Adrenal gland (tissue), 12 donors: ENCODE results near the gene STRA6. TPM values are rescaled to one million over a fixed set of nuclear protein-coding genes. Genes with fewer than 3 reads are reported as not detected.

Source experiments
- DNase-seq, 7 donors: peaks; one replicate each; pipeline ENCODE4 v3.0.0-alpha.2; 2019 to 2020
- H3K27ac ChIP-seq, 5 donors: fragments of 200-600 bp; sonication (generic) in 4 of 5; 1 replicate in 3 of 5; 2 replicates in 2 of 5; pipeline versions ENCODE4 v1.5.1 to v1.8.0; 2016 to 2020; ENCODE audit warnings: mild to moderate bottlenecking in 1 of 5
- H3K27me3 ChIP-seq: fragments of 200-600 bp; 2 replicates; pipeline ENCODE4 v1.8.0; 2021
- H3K36me3 ChIP-seq, 2 donors: fragments of 200-600 bp; replicated peaks in 1 of 2; 1 replicate in 1 of 2; 2 replicates in 1 of 2; pipeline versions ENCODE4 v1.5.1 to v1.8.0; 2018 to 2022
- H3K4me1 ChIP-seq, 2 donors: fragments of 200-600 bp; replicated peaks in 1 of 2; 1 replicate in 1 of 2; 2 replicates in 1 of 2; pipeline versions ENCODE4 v1.5.1 to v1.8.0; 2018 to 2021
- H3K4me3 ChIP-seq, 4 donors: fragments of 200-600 bp; sonication (generic) in 3 of 4; one replicate each; pipeline ENCODE4 v1.5.1; 2016 to 2018
- H3K9me3 ChIP-seq, 3 donors: fragments of 200-600 bp; sonication (generic) in 1 of 3; replicated peaks in 1 of 3; 1 replicate in 2 of 3; 2 replicates in 1 of 3; pipeline versions ENCODE4 v1.5.1 to v1.8.0; 2016 to 2021
- POLR2A ChIP-seq, 2 donors: fragments of 450-650 bp; IDR thresholded peaks; one replicate each; pipeline ENCODE4 v1.6.1; 2017; ENCODE audit warnings: antibody characterized with exemption in 2 of 2, mild to moderate bottlenecking in 2 of 2, moderate library complexity in 1 of 2
- WGBS, 4 donors: extraction: QIAGEN DNeasy Blood & Tissue Kit in 2 of 4; methylation state at CpG; one replicate each; pipeline versions ENCODE4 v1.1.5 to v1.1.7; 2013 to 2017; 5-methylcytosine and 5-hydroxymethylcytosine counted together
- intact Hi-C, 2 donors: fragments of 100-400 bp; cut with DNase I; formaldehyde crosslinking; loops; one replicate each; pipeline versions ENCODE4 v1.14.1 to v1.15.0; 2022 to 2023
- polyA plus RNA-seq, 3 donors: library from polyadenylated mRNA; stranded (reverse); fragments of 200-250 nt in 2 of 3; fragments of 350-450 nt in 1 of 3; fragmentation: Illumina TruSeq in 1 of 3; extraction: RNeasy Lipid Tissue Mini Kit (QIAGEN cat#74804) in 1 of 3; gene quantifications; one replicate each; pipeline ENCODE4 v1.2.3, GENCODE V29; 2013 to 2014
- total RNA-seq, 9 donors: library from RNA; depleted of rRNA in 4 of 9; stranded (reverse); fragments of >200 nt in 4 of 9; fragments of 120-200 nt in 1 of 9; fragmentation: NEBNext Ultra II Directional in 1 of 9; extraction: Animal tissue kit (Norgen Biotek cat#: 25700) in 1 of 9; gene quantifications; one replicate each; pipeline versions ENCODE4 v1.1.0 to v1.2.4, GENCODE V29; 2013 to 2023
- TF ChIP-seq, protein P1 (sequence below), 6 experiments: fragments of 450-650 bp in 4 of 6; fragments of 200-600 bp in 2 of 6; sonication (generic) in 1 of 6; IDR thresholded peaks; 1 replicate in 5 of 6; 2 replicates in 1 of 6; pipeline versions ENCODE4 v1.5.1 to v1.8.0; 2016 to 2021; ENCODE audit warnings: antibody characterized with exemption in 6 of 6, mild to moderate bottlenecking in 2 of 6, moderate library complexity in 1 of 6
- donor health status: healthy with polysubstance abuse.
- donor health status: Bipolar disorder and iron deficiency.
- donor health status: DM: yes; HTN: yes; CAD: no.
- donor health status: DM: no; HTN: no; CAD: no.
- donor health status: DM: no; HTN: no; CAD: no.
- donor health status: DM: yes; HTN: yes; CAD: no.

Gene STRA6
- total and polyA plus RNA-seq, 12 donors: 0.22 to 12.6 (median 3.1) TPM; not detected in 2

DNA sequence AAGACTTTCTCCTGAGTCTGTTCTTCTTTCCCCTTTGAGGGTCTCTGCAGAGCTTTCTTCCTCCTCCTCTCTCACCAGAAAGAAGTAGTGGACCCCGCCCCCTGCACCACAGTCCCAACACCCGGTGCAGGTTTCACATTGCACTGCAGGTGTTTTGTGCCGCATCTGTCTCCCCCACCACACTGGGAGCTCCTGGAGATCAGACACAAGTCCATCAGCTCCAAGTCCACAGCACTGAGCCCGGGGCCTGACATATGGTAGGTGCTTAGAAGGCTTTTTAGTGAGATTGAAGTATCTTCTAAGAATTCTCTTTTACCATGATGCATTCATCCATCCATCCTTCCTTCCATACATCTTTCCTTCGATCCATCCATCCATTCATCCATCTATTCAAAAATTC lies 9.8 kb downstream of the STRA6 start:
- no peak overlapping the region for H3K4me3 ChIP-seq
- intact Hi-C loops: no loop called here

DNA sequence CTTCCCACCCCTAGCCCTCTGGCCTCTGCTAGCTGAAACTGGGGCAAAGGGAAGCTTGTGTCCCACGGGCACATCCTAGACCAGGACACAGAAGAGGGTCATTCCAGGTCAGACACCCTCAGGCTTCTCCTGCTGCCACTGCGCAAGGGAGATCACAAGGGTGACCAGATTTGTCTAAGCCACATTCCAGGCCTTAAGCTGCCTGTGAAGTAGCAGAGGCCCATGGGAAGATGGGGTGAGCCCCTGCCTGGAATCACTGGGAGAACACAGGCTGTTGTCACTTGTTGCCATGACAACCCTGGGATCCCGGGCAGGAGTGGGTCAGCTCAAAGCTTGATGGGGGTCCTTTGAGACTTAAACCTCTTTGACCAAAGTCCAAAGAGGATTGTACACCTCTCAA lies 10.8 kb downstream of the STRA6 start:
- intact Hi-C loops: no loop called here
- H3K4me1 ChIP-seq: peaks cover 0 to 6% of the 10 kb centered on the region in 2 donors
- TF ChIP-seq POLR2A (IDR thresholded peaks at IDR 0.05): no peak
- TF ChIP-seq, protein P1, sequence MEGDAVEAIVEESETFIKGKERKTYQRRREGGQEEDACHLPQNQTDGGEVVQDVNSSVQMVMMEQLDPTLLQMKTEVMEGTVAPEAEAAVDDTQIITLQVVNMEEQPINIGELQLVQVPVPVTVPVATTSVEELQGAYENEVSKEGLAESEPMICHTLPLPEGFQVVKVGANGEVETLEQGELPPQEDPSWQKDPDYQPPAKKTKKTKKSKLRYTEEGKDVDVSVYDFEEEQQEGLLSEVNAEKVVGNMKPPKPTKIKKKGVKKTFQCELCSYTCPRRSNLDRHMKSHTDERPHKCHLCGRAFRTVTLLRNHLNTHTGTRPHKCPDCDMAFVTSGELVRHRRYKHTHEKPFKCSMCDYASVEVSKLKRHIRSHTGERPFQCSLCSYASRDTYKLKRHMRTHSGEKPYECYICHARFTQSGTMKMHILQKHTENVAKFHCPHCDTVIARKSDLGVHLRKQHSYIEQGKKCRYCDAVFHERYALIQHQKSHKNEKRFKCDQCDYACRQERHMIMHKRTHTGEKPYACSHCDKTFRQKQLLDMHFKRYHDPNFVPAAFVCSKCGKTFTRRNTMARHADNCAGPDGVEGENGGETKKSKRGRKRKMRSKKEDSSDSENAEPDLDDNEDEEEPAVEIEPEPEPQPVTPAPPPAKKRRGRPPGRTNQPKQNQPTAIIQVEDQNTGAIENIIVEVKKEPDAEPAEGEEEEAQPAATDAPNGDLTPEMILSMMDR (IDR thresholded peaks at IDR 0.05): no peak
- no peak for DNase-seq
- no peaks in the 10 kb centered on the region for H3K27me3 ChIP-seq
- no peaks in the 10 kb centered on the region for H3K9me3 ChIP-seq
- H3K36me3 ChIP-seq: no peaks in the 10 kb centered on the region
- no peak overlapping the region for H3K4me3 ChIP-seq
- no peak overlapping the region for H3K27ac ChIP-seq
- WGBS, 4 donors: 64 to 77% (median 70%) methylated on average over 2 to 3 of the region's 3 CpGs

More for the DNA sequence above, 9.8 kb downstream of the STRA6 start:
- no peak for DNase-seq
- Histone ChIP-seq H3K27ac (no peak overlapping the region), H3K9me3 (no peaks in the 10 kb centered on the region), H3K4me1 (peaks cover 0 to 6% of the 10 kb centered on the region in 2 donors), H3K36me3 (no peaks in the 10 kb centered on the region), H3K27me3 (no peaks in the 10 kb centered on the region)
- TF ChIP-seq, protein P1 (IDR thresholded peaks at IDR 0.05): no peak
- no peak for TF ChIP-seq POLR2A (IDR thresholded peaks at IDR 0.05)
- 86 to 93% (median 88%) methylated on average over 5 of the region's 5 CpGs for WGBS, 4 donors

DNA sequence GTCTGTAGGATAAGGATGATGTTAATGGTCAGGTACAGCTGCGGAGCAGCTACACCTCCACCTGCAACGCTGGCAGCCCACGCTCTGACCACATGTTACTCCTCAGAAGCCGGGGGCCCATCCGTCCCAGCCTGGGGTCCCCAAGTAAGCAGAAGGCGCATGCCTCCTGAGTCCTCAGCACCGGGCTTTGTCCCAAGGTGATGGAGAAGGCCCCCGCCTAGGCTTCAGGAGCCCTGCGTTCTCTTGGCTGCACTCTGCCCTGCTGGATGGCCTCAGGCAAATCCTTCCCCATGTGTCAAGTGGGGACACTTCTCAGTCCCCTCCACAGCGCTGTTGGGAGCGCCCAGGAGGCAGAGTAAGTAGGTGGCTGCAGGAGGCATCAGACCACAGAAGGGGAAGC lies 14.4 kb downstream of the STRA6 start:
- 90 to 96% (median 93%) methylated on average over 9 to 11 of the region's 11 CpGs; no CpG with 5 or more reads in 1 of the 4 donors for WGBS, 4 donors
- intact Hi-C loops: no loop called here
- H3K27me3 ChIP-seq: no peaks in the 10 kb centered on the region
- H3K9me3 ChIP-seq: no peaks in the 10 kb centered on the region
- H3K4me3 ChIP-seq: no peak overlapping the region
- no peaks in the 10 kb centered on the region for H3K36me3 ChIP-seq
- DNase-seq: no peak
- no peak overlapping the region for H3K27ac ChIP-seq
- TF ChIP-seq POLR2A (IDR thresholded peaks at IDR 0.05): no peak
- TF ChIP-seq, protein P1 (IDR thresholded peaks at IDR 0.05): no peak
- H3K4me1 ChIP-seq: no peaks in the 10 kb centered on the region

DNA sequence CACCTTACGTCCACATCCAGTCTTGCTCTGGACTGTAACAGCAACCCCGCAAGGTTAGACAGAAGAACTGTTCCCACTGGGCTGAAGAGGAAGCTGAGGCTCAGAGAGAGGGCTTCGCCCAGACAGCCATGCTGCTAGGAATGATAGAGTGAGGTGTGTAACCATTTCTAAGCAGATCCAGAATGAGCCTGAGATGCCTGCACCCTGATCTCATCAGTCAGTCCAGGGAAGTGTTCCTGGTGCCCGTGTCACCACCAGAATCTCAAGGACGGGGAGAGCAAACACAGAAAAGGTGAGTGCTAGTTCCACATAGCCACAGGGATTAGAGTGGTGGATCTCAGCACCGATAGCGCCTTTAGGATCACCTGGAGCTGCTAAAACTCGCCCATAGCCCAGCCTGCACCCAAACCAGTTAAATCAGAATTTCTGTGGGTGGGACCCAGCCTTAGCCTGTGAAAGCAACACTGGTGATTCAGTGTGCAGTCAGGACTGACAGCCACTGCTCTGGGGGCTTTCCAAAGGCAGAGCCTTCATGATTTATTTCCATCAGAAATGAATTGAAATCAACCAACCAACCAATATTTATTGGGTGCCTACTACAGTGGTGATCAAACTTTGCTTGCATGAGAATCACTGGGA lies 16.8 kb downstream of the STRA6 start:
- 67 to 81% (median 76%) methylated on average over 3 to 8 of the region's 8 CpGs for WGBS, 4 donors
- Histone ChIP-seq H3K27ac (no peak overlapping the region), H3K36me3 (no peaks in the 10 kb centered on the region), H3K9me3 (no peaks in the 10 kb centered on the region), H3K4me3 (no peak overlapping the region), H3K27me3 (no peaks in the 10 kb centered on the region), H3K4me1 (no peaks in the 10 kb centered on the region)
- DNase-seq: no peak
- intact Hi-C loops: no loop called here
- no peak for TF ChIP-seq POLR2A (IDR thresholded peaks at IDR 0.05)
- TF ChIP-seq, protein P1 (IDR thresholded peaks at IDR 0.05): no peak
